ENCODE data around the gene TMEM232.

DNA sequence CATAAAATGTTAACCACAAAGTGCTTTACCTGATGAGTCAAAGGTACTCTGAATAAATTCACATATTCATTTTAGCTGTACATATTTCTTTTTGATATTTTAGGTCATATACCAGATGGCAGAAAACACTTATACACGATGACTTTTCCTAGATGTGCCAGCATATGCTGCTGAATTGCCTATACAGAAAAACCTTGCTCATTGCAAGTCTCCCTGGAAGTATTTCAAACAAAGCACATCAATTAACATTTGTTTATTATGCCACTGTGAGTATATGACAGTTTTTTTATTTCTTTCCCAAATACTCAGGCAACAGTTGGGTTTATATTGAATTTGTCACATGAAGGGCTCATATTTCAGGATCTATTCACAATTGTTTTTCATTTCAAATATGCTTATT is 180.8 kb downstream of the TMEM232 start:
- TF ChIP-seq MAFF (IDR thresholded peaks at IDR 0.05; ENCODE audit: low read length), result no peak
- TF ChIP-seq SMAD4 (CRISPR knock-in tag; conservative IDR thresholded peaks at IDR 0.05), result no peak
- TF ChIP-seq BCL6 (CRISPR knock-in tag; IDR thresholded peaks at IDR 0.05), result no peak
- no peak for TF ChIP-seq RFX5 (IDR thresholded peaks at IDR 0.05; ENCODE audit: low read depth, low read length)
- TF ChIP-seq, protein P1, sequence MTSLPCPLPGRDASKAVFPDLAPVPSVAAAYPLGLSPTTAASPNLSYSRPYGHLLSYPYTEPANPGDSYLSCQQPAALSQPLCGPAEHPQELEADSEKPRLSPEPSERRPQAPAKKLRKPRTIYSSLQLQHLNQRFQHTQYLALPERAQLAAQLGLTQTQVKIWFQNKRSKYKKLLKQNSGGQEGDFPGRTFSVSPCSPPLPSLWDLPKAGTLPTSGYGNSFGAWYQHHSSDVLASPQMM (CRISPR knock-in tag; IDR thresholded peaks at IDR 0.05), result no peak
- TF ChIP-seq MBD2 (IDR thresholded peaks at IDR 0.05; ENCODE audit: borderline replicate concordance, low read depth), result no peak
- TF ChIP-seq ZNF239 (CRISPR knock-in tag; IDR thresholded peaks at IDR 0.05), result no peak
- no peak for TF ChIP-seq EHMT2 (IDR thresholded peaks at IDR 0.05)
- TF ChIP-seq ELF4 (CRISPR knock-in tag; IDR thresholded peaks at IDR 0.05), result no peak
